GM21390 (cell line): Measurements from ENCODE around the gene LDLRAP1.
A peak's percentile ranks its signal among the peaks of the same experiment; 100 is the strongest.
"Not testable (repeated sequence)": the region's sequence is repeated elsewhere in the genome, so short reads cannot be mapped to it uniquely, and the experiment has no call there.

Experiments
- ATAC-seq: cut with Tn5 transposase; IDR thresholded peaks from one replicate; pipeline ENCODE4 v1.9.1; 2021; ENCODE audit not compliant: unreplicated experiment

Gene LDLRAP1

DNA sequence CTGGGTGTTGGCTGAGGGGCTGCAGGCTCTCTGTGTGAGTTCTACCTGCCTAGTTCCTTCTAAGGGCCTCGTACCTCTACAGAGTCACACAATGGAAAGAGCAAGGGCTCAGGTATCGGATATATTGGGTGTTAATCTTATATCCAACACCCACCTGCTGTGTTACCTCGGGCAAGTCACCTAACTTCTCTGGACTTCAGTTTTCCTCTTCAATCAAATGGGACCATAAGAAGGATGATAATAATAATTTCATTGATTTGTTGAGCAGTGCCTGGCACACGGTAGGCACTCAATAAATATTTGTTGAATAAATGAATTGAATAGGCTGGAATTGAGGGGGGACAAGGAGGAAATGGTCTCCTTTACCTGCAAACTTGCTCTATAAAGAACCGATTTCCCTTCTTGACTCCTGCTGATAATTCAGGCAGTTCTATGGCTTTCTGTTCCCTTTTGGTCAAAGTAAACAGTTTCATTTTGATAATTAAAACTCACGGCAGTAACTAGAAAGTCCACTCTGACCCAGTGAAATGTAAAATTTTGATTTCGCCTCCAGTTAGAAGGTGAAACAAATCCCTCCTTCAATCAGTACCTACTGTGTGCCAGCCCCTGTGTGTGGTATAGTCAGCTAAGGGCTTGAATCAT lies 56.7 kb downstream of the LDLRAP1 start:
- no peak for ATAC-seq

DNA sequence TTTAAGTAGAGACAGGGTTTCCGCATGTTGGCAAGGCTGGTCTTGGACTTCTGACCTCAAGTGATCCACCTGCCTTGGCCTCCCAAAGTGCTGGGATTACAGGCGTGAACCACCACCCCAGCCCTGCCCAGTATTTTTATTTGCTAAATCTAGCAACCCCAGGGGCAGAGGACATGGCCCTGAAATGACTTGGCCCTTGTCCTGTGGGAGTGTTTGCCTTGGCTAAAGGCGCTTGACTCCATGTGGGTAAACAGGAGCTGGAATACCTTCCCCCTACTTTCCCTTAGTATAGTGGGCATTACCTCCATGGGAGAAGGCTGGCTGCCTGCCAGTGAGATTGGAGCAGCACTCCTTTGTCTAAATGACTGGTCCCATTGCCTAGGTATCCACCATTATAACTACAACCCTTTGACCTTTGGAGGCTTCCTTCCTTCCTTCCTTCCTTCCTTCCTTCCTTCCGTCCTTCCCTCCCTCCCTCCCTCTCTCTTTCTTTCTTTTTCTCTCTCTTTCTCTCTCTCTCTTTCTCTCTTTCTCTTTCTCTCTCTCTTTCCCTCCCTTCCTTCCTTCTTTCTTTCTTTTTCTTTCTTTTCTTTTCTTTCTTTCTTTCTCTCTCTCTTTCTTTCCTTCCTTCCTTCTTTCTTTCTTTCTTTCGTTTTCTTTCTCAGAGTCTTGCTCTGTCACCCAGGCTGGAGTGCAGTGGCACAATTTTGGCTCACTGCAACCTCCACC lies 57.7 kb downstream of the LDLRAP1 start:
- ATAC-seq, result not testable (repeated sequence)

DNA sequence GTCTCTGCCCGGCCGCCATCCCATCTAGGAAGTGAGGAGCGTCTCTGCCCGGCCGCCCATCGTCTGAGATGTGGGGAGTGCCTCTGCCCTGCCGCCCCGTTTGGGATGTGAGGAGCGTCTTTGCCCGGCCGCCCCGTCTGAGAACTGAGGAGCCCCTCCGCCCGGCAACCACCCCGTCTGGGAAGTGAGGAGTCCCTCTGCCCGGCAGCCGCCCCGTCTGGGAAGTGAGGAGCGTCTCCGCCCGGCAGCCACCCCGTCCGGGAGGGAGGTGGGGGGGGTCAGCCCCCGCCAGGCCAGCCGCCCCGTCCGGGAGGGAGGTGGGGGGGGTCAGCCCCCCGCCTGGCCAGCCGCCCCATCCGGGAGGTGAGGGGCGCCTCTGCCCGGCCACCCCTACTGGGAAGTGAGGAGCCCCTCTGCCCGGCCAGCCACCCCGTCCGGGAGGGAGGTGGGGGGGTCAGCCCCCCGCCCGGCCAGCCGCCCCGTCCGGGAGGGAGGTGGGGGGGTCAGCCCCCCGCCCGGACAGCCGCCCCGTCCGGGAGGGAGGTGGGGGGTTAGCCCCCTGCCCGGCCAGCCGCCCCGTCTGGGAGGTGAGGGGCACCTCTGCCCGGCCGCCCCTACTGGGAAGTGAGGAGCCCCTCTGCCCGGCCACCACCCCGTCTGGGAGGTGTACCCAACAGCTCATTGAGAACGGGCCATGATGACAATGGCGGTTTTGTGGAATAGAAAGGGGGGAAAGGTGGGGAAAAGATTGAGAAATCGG lies 60.6 kb downstream of the LDLRAP1 start:
- ATAC-seq, result not testable (repeated sequence)

GRCh38 chr1:25607123-25607522 lies 63.7 kb downstream of the LDLRAP1 start:
- no peak for ATAC-seq

- ATAC-seq, result peak; percentile 57
These were observed 65.2 kb downstream of the LDLRAP1 start for GRCh38 chr1:25608488-25609178.

DNA sequence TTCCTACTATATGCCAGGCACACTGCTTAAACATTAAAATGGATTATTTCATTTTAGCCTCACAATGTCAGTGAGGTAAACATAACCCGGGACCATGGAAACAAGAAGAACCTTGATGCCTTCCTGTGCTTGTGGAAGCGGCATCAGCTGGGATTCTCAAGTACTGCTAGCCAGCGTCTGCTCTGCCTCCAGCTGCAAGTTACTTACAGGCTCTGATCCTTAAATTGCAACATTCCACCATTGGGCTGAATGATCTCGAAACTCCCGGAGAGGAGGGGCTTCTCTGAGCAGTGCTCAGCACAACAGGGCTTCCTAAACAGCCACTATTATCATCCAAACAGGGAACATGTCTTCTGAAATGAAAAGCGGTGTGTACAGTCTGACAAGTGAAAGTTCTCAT lies 66.5 kb downstream of the LDLRAP1 start:
- ATAC-seq, result no peak

GRCh38 chr1:25610822-25611630 lies 67.6 kb downstream of the LDLRAP1 start:
- ATAC-seq, result no peak

DNA sequence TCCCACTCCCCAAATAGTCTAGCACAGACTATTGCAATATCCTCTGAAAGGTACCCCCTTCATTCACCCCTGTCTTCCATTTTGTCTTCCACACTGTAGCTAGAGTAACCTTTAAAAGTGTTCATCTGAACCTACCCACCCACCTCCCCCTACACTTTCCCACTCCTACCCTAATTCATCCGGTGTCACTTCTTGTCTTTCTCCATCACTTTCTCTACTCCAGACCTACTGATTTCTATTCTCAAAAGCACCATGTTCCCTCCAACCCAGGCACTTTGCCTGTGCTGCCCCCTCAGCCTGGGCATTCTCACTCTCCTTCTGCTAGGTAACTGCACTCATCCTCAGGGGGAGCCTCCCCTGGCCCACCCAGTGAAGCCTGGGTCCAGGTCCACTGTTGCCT lies 68.4 kb downstream of the LDLRAP1 start:
- no peak for ATAC-seq

DNA sequence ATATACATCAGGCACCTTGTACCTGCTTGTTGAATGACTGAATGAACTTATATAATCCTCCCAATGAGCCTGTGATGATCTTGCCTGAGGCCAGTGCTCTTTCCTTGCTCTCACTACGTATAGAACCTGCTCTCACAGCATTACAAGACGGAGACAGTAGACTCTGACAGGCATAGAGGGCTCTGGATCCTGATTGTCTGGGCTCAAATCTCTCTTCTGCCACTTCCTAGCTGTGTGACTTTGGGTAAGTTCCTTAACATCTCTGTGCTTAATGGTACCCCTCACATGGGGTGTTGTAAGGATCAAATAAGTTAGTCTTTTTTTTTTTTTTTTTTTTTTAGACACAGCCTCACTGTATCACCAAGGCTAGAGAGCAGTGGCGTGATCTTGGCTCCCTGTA lies 69.0 kb downstream of the LDLRAP1 start:
- no peak for ATAC-seq

- ATAC-seq, result no peak
These were observed 69.7 kb downstream of the LDLRAP1 start for GRCh38 chr1:25613091-25613490.

- no peak for ATAC-seq
These were observed 71.2 kb downstream of the LDLRAP1 start for GRCh38 chr1:25614501-25615171.

DNA sequence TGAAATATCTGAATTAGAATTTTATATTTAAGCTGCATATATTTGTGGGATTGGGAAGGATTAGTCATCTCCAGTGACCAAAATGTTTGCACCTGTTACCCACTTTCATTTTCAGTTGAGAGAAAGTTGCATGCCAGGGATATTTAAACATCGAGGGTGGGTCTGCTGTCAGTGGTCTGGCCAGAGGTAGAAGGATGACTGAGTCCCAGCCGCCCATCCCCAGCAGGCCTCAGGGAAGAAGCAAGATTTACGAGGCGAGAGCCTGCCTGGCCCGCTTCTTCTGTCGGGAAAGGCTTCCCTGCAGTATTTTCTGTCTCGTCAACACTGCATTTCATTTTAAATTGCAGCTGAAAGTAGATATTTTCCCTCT lies 71.8 kb downstream of the LDLRAP1 start:
- ATAC-seq, result no peak

DNA sequence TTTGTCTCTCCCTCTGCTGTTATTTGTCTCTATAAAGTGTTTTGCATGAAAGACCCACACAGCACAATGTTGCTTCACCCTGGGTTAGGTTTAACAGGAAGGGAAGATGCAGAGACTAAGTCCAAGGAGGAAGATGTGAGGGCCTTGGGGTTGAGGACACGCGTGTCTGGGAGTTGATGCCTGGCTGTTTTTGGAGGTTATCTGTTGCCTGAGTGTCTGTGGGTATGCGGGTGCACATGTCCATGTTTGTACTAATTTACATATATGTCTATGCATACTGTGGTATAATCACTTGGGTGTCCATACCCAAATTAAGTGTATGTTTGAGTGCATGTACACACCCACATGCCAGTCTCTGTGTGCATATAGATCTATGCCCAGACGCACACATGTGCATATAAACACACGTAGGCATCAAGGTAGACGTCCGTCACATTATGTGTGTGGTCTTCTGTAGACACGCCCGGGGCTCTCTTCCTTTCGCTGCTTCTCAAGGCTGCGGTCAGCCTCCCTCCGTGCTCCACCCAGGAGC lies 72.2 kb downstream of the LDLRAP1 start:
- no peak for ATAC-seq

- peak; percentile 59 for ATAC-seq
These were observed 72.9 kb downstream of the LDLRAP1 start, which contains the start of gene MAN1C1 for GRCh38 chr1:25616095-25616986. TSS of gene MAN1C1 (plus strand) at chr1:25616791. CDS start at chr1:25617798, 1,007 bp downstream.

DNA sequence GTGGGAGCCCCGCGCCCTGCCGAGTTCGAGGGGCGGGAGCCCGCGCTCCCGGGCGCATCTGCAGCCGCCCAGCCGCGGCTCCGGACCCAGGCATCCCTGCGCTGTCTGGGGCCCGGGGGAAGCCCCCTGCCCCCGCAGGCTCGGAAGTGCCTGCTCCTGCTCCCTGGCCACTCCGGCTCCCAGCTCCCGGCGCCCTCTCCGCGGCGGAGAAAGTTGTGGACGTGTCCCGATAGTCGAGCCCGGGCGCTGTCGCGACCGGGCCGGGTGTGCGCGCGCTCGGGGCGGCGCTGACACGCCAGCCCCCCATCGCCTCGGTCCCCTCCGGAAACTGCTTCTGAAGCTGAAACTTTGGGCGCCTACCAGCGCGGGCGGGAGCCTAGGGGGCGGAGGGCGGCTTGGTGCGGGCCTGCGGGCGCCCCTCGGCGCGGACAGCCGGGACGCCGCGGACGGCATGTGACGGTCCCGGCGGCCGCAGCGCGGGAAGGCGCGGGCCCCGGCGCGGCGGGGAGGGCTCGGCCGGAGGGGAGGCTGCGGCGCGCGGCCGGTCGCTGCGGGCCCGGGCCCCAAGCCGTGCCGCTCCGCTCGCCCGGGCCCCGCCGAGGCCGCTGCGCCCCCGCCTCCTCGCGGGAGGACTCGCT lies 73.7 kb downstream of the LDLRAP1 start:
- no peak for ATAC-seq

GRCh38 chr1:25617625-25618432 lies 74.4 kb downstream of the LDLRAP1 start:
- no peak for ATAC-seq

GRCh38 chr1:25618433-25618808 lies 75.0 kb downstream of the LDLRAP1 start:
- ATAC-seq, result no peak
